GM19238 (cell line): Measurements from ENCODE around the gene ZNF385A.

Source experiments
- DNase-seq: peaks from one replicate; pipeline ENCODE4 v3.0.0; 2011; ENCODE audit warnings: low spot score; ENCODE audit not compliant: insufficient read length

ZNF385A gene

DNA sequence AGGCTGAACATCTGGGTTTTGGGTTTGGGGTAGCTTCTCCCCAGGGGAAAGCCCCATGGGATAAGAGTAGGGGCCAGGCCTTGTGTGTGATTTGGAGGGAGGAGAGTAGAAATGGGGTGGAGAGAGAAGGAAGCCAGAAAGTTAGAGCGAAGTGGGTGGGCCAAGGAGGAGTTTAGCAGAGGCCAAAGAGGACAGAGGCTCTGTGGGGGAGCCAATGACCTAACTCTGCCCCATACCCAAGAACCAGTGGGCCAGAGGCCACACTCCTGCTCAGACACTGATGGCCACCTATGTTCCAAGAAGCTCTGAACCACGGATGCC is 9.3 kb downstream of the ZNF385A start:
- no peak for DNase-seq

DNA sequence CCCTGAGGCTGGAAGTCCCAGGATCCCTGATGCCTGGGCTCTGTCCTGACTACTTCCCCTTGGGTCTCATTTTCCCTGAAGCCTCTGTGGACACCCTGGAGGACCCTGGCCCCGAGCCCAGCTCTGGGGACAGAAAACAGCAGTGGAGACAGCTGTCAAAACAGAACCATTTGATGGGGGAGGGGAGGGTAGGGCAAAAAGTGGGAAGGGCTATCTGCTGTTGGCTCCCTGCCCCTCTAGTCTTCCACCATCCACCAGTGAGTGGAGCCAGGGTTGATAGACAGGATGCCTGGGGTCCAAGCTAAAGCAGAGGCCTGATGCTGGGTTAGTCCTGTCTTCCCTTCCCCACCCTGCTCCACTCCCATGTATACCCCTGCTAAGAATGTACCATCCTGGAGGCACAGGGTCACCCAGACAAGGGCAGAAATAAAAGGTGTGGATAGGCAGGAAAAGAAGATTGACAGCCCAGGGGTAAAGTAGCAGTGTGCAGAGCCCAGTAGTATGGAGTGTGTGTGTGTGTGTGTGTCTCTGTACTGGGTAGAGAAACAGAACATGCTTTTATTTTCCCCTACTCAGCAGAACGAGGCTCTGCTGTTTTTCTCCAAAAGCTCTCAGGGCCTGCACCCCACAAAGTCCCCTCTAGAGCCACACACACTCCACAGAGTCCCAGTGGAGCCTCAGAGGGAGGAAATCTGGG is 9.8 kb downstream of the ZNF385A start:
- DNase-seq = no peak

DNA sequence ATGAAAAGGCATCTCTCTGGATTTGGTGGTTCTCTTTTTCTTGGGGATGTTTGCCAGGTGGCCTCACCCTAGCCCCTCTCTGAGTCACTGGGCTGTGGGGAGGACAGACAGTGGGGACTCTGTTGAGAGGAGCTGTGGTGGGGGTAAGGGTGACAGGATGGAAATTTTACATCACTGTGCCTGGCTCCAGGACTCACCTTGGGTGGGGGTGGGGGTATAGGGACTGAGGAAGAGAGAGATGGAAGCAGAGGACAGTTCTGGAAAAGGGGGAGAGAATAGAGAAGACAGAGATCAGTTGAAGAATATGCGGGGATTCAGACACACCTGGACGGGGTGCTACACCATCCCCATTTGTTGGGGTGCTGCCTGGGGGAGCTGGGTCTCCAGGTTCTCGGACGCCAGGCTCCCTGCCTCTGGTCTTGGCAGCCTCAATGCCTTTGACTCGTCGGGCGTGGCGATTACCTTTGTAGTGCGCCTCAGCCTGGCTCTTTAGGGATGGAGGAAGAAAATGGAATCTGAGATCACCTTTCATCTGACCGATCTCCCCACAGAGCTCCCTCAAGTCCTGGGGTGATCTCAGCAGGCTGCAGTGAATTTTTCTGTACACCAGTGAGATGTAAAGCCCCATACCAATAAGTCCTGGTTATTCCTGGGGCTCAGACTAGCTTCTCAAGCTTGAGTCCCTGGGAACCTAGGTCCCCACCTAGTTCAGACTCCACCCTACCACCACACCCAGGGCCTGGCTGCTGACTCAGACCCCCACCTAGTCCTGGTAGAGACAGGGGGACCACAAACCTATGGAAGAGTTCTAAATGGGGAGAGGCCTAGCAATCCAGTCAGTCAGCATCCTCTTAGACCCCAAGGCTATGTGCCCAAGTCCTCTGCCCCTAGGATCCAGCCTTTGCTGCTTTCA is 10.6 kb downstream of the ZNF385A start:
- no peak for DNase-seq

DNA sequence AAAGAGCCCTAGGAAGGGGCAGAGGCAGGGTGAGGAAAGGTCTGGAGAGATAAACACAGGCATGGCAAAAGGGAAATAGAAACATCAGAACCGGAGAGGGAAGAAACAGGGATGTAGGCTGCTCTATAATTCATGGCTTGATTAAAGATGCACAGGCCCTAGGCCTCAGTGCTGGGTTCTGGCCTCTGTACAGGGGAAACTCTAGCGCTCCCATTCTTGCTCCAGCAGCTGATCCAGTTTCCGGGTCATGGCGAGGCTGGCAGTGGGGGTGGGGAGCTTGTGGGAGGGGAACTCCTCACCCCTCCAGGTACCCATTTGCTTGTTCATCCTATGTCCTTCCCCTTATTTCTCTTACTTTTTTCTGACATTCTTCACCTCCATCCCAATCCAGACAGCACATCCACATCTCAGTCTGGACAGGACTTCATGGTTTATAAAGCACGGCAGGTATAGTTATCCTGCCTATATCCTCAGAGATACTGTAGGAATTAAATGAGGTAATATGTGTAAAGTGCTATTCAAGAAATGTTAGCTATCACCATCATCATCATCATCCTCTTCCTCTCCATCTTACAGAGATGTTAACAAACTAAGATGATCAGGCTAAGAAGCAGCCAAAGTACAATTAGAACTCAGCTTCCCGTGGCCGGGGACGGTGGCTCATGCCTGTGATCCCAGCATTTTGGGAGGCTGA is 12.3 kb downstream of the ZNF385A start:
- DNase-seq = no peak

DNA sequence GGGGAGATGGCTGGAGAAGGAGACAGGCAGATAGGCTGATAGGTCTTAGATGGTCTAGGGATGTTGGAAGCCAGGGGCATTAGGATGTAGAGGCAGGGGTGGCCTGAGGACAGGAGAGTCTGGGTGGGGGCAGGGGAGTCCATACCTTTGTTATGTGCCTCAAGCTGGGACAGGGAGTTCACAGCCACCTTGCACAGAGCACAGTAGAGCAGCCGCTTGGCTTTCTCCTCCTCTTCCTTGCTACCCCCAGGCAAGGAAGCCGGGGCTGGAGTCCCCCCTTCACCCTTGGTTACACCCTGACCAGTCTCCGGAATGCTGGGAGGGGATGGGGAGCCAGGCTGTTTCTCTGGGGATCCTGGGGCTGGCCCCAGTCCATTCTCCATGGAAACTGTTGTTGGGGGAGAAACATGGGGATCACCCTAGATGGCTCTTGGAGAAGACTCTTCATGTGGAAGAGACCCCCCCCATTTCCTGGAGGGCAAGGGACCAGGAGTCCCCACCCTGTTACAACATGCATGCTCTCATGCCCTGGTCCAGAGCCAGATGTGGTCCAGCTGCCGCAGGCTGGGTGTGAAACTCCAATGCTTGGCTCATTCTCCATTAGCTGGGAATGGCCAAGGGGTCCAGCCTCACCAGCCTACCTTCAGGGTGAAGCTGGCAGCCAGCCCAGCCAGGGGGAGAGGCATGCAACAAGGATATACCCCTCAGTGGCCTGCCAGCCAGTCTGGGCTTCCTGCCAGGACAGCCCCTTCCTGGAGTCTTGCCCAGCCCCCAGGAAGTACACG is 13.0 kb downstream of the ZNF385A start:
- DNase-seq = no peak

DNA sequence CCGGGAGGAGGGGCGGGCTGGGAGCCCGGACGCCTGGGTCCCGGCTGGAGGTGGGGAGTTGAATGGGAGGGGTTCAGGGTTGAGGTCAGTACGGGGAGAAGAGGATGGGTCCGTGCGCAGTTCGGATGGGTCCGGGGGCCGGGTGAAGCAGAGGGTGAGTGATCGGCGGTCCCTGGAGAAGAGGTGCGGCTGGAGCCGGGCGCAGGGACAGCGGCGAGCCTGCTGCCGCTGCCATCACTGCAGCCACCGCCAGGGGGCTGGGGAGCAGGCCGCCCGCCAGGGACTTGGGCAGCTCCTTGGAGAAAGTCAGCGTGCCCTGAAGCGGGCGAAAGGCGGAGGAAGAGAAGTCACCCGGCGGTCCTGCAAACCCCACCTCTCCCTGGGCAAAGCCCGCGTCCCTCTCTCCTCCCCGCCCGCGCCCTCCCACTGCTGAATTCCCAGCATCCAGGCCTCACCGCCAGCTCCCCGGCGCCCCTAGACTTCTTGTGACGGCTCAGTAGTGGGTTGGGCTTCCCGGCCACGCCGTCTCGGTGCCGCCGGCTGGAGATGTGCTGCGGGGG is 14.3 kb downstream of the ZNF385A start:
- no peak for DNase-seq

DNA sequence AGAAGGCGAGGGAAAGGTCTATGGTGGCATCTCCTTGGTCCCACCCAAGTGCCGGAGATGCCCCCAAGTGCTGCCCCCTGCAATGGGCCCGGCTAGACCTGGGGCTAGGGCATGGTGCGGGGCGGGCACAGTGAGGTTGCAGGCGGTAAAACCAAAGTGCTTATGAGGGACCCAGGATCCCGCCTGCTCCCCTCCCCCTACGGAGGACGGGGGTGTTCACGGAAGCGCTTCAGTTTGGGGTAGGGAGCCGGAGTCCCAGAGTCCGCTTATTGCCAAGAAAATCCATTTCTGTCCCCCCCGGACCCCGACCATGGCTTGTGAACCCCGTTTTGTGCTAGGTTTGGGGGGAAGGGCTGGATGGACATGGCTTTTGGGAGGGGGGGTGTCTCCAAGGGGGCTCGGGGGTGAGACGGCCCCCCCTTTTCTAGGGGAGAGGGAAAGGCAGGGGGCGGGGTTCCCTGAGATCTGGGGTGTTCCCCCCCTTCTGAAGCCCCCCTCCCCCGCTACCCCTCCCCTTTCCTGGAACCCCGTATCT is 14.9 kb downstream of the ZNF385A start:
- no peak for DNase-seq

DNA sequence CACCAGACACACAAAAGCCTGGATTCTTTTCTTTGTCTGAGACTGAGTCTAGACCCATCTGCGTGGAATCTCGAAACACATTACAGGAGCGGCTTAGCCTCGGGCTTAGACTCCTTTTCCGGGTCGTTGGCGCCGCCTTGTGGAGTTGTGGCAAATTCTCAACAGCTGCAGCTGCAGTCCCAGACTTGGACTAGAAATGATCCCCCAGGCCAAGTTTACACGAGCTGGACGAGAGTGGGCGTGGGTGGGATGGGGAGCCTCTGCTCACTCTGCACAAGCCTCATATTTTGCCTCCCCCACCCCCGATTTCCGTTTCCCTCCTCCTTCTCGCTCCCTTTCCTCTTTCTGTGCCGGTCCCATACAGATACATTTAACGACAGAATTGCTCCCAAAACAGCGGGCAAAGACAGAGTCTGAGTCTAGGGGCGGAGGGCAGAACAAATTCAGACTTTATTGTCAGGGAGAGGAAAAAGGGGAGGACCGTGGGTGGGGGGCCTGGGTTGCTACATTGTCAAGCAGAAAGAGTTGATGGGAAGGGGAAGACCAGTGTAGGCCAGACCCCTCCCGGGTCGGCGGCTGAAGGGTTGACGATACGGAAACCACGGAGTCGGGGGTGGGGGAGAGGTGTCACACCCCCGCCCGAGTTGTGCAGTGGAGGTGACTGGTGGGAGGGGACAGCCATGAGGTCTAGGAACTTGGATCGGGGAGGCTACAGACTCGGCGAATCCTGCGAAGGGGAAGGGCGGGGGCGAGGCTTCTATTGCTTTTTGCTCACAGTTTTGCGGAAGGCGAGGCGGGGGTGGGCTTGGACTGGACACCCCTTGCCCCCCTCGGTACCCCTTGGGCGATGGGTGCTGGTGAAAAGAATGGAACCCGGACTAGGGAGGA is 15.6 kb downstream of the ZNF385A start:
- peak; percentile 80 for DNase-seq

DNA sequence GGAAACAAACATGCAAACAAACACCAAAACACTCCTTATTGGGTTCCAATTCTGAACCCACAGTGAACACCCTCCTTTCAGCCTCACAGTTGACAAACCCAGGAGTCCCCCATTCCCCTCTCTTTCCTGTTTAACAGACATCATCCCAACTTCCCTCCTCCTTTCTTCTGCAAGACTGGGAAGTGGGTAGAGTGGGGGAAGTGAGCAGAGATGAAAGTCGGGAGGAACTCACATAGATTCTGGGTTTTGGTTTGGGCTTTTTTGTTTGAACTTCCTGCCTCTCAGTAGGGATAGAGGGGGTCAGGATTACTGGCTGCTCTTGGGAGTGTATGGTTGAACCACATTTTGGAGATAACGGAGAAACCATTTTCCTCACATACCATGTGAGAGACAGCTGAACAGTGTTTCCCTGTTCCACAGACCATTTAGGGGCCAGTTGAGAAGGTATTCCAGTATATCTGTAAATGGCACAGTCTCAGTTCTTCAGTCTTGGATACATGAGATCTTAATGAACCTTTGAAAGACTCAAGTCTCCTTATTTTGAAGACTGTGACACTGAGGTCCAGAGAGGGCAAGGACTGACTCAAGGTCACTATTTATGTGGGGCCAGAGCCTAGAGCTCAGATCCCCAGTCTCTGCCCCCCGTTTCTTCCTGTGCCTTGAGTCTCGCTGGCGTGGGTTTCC is 16.4 kb downstream of the ZNF385A start:
- DNase-seq = no peak

DNA sequence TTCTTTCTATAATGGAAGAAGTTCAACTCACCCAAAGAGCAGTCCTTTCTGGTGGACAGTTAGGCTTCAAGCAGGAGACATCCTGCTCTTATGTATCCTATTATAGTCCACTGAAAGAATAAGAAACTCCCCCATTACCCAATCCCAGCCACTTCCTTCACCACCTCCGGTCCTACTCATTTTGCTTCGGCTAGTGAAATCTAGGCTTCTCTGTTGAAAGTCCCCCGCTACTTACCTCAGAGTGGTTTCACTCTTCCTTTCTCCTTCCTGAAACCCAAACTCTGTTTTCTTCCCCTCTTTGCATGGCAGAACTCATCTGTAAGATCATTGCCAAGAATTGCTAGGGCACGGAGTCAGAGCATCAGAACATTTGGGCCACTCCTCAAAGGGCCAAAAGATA is 20.1 kb downstream of the ZNF385A start, which contains the start of gene GPR84:
GPR84 (minus strand) TSS at position 74 of the 400 bp plus-strand sequence. CDS start 635 bp downstream, outside the sequence.
- DNase-seq = peak; percentile 42

DNA sequence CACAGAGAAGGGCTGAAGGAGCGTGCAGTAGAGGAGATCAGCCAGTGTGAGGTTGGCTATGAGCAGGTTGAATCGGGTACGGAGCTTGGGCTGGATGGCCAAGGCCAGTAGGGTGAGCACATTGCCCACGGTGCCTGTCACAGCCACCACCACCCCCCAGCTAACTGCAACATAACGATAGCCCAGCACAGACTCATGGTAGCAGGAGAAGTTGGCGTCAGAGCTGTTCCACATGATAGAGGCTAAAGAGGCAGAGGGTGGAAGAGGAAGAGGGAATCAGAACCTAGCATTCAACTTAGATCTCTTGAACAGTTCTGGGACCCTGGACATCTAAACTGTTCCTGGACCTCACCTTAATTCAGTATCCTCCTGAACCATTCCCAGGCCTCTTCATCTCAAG is 20.9 kb downstream of the ZNF385A start:
- DNase-seq = no peak

DNA sequence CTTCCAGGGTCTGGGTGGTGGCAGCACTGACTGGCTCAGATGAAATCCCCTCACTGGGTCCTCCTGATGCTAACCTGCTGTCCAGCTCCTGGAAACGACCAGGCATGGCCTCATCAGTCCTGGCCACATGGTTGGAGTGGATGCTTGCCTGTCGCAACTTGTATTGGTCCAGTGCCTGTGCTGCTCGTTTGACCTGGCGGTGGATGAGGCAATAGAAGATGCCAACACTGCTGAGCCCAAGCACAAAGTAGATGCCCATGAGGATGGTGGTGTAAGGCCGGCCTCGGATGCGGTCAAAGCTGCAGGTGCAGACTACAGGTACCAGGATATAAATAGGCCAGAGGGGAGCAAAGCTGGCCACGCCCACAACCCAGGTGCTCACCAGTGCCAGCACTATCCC is 21.5 kb downstream of the ZNF385A start:
- DNase-seq = no peak

DNA sequence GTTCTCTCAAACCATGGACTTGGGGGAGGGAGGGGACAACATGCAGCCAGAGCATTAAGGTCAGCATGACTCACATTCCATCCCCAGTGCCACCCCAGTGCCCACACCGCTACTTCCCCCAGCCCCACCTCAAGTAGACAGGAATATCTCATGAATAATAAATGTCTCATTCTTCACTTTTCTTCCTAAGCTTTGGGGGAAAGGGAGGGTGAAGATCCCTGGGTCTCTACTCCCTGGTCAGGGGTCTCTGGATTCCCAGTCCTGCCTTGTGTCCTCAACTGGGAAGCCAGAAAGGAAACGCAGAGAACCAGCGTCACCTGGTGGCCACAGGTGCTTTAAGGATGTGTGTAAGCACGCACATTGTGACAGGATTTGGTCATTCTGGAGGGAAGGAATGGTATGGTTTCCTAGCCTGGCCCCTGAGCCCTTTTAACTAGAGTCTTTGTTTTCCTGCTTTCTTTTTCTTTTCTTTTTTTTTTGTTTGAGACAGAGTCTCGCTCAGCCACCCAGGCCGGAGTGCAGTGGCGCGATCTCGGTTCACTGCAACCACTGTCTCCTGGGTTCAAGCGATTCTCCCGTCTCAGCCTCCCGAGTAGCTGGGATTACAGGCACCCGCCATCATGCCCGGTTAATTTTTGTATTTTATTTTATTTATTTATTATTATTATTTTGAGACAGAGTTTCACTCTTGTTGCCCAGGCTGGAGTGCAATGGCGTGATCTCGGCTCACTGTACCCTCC is 23.6 kb downstream of the ZNF385A start:
- no peak for DNase-seq

DNA sequence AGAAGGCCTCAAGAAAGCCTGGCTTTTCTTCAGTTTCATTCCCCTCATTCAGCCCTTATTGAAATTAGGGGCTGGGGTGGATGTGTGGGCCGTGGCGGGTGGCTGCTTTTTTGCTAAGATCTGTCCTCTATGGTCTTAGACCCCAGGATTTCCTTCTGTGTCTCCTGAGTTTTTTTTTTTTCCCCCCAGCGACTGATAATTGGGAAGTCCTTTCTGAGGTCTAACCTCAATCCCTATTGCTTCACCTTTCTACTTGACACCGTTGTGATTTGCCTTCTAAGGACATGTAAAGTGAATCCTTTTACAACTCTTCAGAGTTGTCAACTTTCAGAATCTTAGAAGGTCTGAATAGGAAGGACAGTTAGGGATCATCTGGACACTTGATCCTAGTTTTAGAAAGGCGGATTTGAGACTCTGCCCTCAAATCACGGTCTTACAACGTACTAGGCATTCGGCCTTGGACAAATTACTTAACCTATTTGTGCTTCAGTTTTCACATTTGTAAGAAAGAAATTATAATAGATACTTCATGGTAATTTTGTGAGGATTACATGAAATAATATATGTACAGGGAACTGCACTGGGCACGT is 24.7 kb downstream of the ZNF385A start:
- no peak for DNase-seq

DNA sequence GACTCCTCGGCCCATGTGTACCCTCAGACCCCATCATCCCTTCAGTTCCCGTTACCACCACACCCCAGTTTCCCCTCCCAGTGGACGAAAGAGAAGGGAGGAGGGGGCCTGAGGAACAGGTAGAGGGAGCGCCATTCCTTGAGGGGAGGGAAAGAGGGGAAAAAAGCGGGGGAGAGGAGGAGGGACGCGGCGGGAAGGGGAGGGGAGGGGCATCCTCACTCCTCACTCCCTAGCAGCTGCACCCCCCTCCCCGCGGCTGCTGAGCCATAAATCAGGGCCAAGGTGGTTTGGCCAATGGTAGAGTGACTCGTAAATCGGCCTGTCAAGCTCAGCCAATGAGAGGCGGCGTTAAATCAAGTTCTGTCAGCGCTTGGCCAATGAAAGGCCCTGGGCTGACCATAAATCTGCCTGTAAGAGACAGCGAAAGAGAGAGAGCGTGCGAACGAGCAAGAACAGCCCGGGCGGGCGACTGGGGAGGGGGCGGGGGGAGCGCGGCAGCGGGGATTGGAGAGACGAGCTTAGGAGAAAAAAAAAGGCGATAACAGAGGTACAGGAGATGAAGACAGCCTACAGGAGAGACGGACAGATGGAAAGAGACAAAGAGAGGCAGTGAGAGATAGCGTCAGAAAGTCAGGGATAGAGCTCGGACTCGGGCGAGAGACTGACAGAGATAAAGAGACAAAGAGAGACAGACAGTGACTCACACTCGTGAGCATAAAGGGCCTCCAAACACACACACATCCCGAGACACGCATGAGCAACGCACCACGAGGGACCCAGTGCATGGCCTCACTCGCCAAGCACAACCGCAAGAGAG is 25.4 kb downstream of the ZNF385A start:
- peak; percentile 95 for DNase-seq

DNA sequence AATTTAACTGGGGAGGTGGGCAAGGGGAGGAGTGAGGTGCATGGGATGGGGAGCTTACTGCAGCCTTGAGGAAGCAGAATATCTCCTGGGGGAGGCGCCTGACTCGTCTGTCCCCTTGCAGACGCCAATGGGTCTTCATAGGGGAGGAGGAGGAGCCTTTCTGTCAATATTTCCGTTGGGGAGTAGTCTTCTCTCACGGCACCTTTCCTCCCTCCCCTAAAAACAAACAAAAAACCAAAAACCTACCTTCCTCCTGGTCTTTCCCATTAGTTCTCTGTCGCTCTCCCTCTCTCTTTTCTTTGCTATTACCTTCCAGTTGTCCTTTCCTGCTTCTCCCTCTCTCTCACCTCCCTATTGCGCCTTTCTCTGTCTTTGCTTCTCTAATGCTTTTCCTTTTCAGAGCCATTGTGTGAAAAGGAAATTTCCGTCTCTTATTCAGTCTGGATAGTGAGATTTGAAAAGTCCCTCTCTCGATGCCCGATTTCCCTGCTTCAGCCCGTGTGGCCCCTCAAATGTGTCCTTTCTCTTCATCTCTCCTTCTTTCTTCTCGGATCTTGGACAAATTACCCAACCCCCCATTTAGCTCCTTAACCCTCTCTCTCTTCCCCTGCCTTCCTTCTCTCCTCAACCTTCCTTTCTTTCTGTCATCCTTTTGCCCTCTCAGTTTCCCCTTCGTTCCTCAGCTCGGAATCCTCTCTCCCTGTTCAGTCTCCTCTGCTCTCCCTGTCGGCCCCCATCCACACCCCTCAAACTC is 26.2 kb downstream of the ZNF385A start:
- peak; percentile 64 for DNase-seq
